K562 (cell line): ENCODE results near the gene COL4A2. TPM values are rescaled to one million over a fixed set of nuclear protein-coding genes. Genes with fewer than 3 reads are reported as not detected.

Source experiments
- BCL6 ChIP-seq: fragments of 250-450 bp; sonication (Bioruptor Pico); IDR thresholded peaks from 2 replicates; pipeline ENCODE4 v1.4.0; 2020
- HNRNPLL ChIP-seq: fragments of 200-400 bp; formaldehyde crosslinking; IDR thresholded peaks from 2 replicates; pipeline ENCODE4 v1.6.1; 2017; ENCODE audit warnings: low read length, low read depth, mild to moderate bottlenecking; ENCODE audit not compliant: poor library complexity, severe bottlenecking
- IFI16 ChIP-seq: fragments of 250-450 bp; sonication (Bioruptor Pico); IDR thresholded peaks from 2 replicates; pipeline ENCODE4 v2.1.2; 2022; ENCODE audit warnings: mild to moderate bottlenecking, inconsistent platforms
- RBM39 ChIP-seq: fragments of 200-400 bp; formaldehyde crosslinking; optimal IDR thresholded peaks from 2 replicates; pipeline ENCODE3; 2018; ENCODE audit warnings: low read depth, low read length
- ZNF318 ChIP-seq, 2 experiments: fragments of 450-650 bp; IDR thresholded peaks; 2 replicates each; pipeline ENCODE4 v1.6.1; 2016; ENCODE audit warnings: mild to moderate bottlenecking in 2 of 2, borderline replicate concordance in 1 of 2, low read depth in 1 of 2, moderate library complexity in 1 of 2
- polyA plus RNA-seq, 8 experiments: library from polyadenylated mRNA; depleted of rRNA in 4 of 8; stranded (reverse) in 5 of 8; unstranded in 3 of 8; fragments of >200 nt; fragmentation: Nextera tagmentation in 2 of 8; fragmentation: Illumina TruSeq in 1 of 8; extraction: Ambion mirVana in 2 of 8; extraction: Trizol in 1 of 8; gene quantifications; 2 replicates each; pipeline versions ENCODE4 v1.2.1 to v1.2.3, GENCODE V29; 2011 to 2014; ENCODE audit warnings: inconsistent platforms in 1 of 8, missing spikeins in 1 of 8
- total RNA-seq, 7 experiments: library from RNA; depleted of rRNA in 6 of 7; stranded (reverse); fragments of >200 nt in 6 of 7; fragmentation: Illumina TruSeq in 2 of 7; extraction: Trizol in 2 of 7; gene quantifications; 2 replicates each; pipeline versions ENCODE4 v1.2.1 to v1.2.3, GENCODE V29; 2011 to 2021; ENCODE audit warnings: low replicate concordance in 1 of 7

COL4A2 gene
- total and polyA plus RNA-seq, 9 of the 15 experiments (the other 6 are each of a cell fraction or from before 2014, with no cell fraction given): 0.13 to 15.2 (median 8.1) TPM

DNA sequence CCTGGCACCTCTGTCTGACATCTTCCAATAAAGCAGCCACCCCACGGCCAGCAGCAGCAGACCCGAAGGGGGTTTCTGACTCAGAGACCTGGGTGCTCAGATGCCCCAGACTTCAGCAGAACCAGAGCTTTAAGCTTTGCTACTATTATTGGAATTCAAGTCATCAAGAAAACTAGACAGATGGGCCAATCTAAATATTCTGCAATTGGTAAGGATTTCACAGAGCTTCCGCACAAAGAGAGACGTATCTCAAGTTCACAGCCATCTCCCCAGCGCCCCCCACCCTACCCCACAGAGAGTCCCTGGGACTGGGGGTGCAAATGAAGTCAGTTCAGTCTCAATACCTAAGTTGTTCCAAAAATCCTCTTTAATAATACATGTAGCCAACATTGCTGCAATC, 215.6 kb downstream of the COL4A2 start (continued):
- no peak for TF ChIP-seq ZNF318 (IDR thresholded peaks at IDR 0.05; ENCODE audit: borderline replicate concordance in 1 of 2, low read depth in 1 of 2)
- no peak for TF ChIP-seq BCL6
- TF ChIP-seq IFI16 (CRISPR knock-in tag): no peak
- TF ChIP-seq RBM39: no peak
- TF ChIP-seq HNRNPLL: no peak
